Stimulated activated CD8-positive, alpha-beta memory T cell treated with anti-CD3 and anti-CD28 coated beads, Interleukin-12 subunit alpha, Interleukin-12 subunit beta, amount 100 ng/mL, for 4 hours (primary cell): ENCODE data around the gene LPCAT3.
"Not testable (repeated sequence)": the region's sequence is repeated elsewhere in the genome, so short reads cannot be mapped to it uniquely, and the experiment has no call there.

Source experiments
- DNase-seq: peaks from one replicate; pipeline ENCODE4 v3.0.0-alpha.2; 2020; ENCODE audit warnings: low read depth

LPCAT3 gene

DNA sequence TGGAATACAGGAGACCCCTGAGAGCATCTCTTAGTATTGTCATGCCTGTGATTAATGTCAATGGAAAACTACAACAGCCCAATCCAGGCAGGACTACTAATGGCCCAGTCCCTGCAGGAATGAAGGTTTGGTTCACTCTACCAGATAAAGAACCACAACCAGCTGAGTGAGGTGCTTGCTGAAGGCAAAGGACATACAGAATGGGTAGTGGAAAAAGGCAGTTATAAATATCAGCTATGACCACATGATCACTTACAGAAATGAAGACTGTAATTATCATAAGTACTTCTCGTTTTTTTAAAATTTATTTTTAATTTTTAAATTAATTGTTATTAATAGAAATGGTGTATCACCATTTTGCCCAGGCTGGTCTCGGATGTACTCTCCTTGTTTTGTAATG lies 17.2 kb upstream of the LPCAT3 start:
- DNase-seq, result no peak

- no peak for DNase-seq
Measured at GRCh38 chr12:7034464-7034863, 16.2 kb upstream of the LPCAT3 start.

- DNase-seq, result no peak
Measured at GRCh38 chr12:7032990-7033389, 14.7 kb upstream of the LPCAT3 start.

GRCh38 chr12:7031306-7031705 lies 13.0 kb upstream of the LPCAT3 start:
- no peak for DNase-seq

- no peak for DNase-seq
Measured at GRCh38 chr12:7026854-7027253, 8.6 kb upstream of the LPCAT3 start.

GRCh38 chr12:7023114-7023513 lies 4.8 kb upstream of the LPCAT3 start:
- DNase-seq, result no peak

DNA sequence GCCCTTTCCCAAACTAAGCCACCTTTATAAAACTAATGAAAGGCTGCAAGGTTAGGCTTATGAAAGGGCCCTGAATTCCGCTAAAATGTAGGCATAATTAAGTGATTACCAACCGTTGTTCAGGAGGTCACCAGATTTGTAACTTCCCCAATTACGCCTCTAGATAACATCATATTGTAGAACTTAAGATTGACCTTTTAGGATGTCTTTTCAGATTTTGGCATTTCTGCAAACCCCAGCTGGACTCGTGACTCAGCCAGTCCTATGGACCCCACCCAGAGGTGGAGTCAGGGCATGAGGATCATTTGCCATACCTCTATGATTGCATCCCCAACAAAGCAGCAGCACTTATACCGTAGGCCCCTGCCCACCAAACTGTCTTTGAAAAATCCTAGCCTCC lies 3.7 kb upstream of the LPCAT3 start:
- no peak for DNase-seq

DNA sequence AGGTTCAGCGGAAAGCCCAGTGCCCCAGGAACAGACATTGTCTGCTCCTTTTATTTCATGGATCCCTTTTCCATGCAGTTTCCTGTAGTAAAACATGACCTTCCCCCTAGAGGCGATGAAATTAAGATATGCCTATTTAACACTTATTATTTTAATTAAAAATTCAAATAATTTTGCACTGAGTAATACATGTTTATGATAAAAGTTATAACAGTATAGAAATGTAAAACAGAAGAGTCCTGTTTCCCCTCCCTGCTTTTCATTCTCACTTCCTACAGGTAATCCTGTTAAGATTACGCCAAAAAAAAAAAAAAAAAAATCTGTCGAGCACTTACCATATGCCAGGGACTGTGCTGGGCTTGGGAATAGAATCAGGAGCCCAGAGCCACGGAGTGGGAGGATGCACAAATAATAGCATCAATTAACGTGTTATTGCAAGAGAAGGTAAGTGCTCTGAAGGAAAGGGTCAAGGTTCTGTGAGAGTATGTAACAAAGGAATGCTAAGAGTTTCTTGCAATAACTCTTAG lies 830 bp upstream of the LPCAT3 start:
- DNase-seq, result no peak

GRCh38 chr12:7017870-7018349 lies 366 bp downstream of the LPCAT3 start:
- no peak for DNase-seq

DNA sequence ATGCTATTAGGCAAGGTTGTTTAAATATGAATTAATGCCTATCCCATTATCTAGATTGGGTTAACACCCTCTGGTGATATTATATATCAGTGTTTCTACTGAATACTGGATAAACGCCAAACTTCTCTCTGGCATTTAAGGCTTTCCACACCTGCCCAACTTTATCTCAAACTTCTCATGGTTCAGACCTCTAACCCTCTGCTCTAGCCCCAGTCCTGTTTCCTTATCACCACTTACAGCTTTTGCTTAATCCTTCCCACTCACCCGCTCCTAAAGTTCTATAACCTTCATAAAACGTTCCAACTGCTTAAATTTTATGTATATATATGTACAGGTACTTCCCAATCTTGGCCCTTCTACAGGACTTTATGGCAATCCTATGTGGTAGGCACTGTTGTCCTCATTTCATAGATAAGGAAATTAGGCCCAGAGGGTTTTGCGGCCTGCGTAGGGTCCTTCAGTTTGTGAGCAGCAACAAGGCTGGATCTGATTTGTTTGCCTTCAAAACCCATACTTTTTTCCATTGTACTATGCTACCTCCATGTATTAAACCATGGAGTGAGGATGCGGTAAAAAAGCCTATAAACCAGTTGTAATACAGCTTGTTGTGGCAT lies 1.2 kb downstream of the LPCAT3 start:
- no peak for DNase-seq

DNA sequence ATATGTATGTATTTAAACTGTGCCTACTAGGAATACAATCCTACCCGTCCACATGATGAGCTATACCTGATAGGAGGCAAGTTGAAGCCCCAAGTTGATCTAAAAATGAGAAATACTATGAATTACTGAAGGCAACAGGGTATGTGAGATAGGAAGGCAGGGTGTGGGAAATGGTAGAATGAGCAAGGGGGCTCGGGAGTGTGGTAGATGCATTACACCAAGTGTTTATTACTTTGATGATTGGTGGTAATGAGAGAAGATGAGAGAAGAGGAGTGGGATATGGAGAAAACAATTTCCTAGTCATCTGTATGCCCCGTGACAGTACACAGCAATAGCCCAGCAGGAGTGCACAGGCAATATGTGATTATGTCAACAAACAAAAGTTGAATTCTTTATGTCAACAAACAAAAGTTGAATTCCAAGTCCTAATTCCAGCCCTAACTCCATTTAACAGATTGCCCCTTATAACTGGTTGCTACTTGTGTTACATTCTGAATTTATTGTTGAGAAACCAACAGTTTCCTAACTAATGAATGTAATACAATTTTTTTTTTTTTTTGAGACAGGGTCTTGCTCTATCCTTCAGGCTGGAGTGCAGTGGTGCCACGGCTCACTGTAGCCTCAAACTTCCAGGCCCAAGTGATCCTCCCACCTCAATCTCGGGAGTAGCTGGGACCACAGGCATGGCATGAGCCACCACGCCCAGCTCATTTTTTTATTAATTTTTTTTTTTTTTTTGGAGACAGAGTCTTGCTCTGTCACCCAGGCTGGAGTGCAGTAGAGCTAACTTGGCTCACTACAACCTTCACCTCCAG lies 2.5 kb downstream of the LPCAT3 start:
- DNase-seq, result no peak

DNA sequence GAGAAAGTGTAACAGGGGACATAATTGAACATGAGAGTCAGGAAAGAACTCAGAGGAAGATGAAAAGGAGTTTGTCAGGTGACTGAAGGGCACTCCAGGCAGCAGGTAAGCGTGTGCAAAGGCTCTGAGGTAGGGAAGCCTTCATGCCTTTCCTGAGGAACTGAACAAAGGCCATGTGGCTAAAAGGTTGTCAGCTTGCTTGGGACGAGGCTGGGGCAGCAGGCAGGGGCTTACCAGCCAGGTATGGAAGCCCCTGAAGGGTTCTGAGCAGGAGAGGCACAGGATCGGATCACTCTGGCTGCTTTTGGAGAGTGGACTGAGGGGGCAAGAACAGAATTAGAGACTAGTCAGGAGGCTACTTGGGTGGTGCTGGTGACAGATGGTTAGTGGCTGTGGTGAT lies 5.2 kb downstream of the LPCAT3 start:
- no peak for DNase-seq

- no peak for DNase-seq
Measured at GRCh38 chr12:7012024-7012607, 6.2 kb downstream of the LPCAT3 start.

GRCh38 chr12:7011398-7011797 lies 6.9 kb downstream of the LPCAT3 start:
- not testable (repeated sequence) for DNase-seq

DNA sequence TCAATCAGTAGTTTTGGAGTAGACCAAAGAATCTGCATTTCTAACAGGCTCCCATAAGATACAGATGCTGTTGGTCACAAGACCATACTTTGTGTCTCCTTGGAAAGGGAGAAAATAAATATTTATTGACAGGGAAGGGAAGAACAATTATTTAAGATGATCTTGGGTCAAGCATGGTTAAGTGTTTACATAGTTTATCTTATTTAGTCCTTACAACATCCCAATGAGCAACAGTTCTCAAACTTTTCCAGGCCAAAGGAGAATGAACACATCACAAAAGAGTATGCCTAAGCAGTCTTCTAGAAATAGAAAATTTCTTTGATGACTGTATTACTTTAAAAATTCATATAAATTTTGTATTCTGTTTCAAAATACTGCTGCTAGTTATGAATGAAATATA lies 8.8 kb downstream of the LPCAT3 start:
- DNase-seq, result no peak

DNA sequence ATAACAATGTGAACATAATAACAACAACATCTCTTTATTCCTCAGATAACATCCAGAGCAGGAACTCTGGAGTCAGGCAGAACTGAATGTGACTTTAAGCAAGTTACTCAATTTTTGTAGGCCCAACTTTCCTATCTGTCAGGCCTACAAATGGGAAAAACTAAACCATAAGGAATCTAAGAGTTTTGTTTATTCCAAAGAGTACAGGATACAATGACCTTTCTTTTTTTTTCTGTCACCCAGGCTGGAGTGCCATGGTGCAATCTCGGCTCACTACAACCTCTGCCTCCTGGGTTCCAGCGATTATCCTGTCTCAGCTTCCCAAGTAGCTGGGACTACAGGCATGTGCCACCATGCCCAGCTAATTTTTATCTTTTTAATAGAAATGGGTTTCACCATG lies 9.4 kb downstream of the LPCAT3 start:
- DNase-seq, result no peak

GRCh38 chr12:7006639-7007038 lies 11.6 kb downstream of the LPCAT3 start:
- no peak for DNase-seq

- DNase-seq, result no peak
Measured at GRCh38 chr12:7005311-7005710, 13.0 kb downstream of the LPCAT3 start.

DNA sequence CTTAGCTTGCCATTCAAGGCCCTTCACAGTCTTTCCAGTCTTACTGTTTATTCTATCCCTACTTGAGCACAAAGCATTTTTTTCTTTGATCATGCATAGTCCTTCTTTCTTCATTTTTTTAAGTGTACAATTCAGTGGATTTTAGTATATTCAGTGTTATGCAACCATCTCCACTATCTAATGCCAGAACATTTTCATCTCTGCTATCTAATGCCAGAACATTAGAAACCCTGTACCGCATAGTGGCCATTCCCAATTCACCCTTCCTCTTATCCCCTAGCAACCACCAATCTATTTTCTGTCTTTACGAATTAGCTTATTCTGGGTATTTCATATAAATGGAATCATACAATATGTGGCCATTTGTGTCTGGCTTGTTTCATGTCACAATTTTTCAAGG lies 13.4 kb downstream of the LPCAT3 start:
- DNase-seq, result no peak

DNA sequence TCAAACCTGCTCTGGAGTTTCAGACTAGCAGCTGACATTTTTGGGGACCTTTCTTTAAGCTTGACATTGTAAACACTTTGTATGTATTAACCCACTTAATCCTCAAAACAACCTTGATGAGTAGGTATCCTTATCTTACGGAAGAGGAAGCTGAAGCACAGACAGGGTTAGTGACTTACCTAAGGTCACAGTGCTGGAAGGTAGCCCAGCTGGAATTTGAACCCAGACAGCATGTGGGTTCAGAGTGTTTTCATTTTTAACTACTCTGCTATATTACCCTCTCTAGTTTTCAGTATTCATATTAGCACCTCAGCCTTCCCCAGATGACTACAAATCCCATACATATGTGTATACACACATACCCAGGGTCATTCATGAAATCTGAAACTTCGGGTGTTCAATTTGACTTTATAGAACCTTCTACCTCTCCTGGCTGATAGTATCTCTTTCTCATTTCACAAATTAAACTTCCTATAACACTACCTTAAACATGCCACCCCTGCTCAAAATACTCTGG lies 13.9 kb downstream of the LPCAT3 start:
- DNase-seq, result no peak

DNA sequence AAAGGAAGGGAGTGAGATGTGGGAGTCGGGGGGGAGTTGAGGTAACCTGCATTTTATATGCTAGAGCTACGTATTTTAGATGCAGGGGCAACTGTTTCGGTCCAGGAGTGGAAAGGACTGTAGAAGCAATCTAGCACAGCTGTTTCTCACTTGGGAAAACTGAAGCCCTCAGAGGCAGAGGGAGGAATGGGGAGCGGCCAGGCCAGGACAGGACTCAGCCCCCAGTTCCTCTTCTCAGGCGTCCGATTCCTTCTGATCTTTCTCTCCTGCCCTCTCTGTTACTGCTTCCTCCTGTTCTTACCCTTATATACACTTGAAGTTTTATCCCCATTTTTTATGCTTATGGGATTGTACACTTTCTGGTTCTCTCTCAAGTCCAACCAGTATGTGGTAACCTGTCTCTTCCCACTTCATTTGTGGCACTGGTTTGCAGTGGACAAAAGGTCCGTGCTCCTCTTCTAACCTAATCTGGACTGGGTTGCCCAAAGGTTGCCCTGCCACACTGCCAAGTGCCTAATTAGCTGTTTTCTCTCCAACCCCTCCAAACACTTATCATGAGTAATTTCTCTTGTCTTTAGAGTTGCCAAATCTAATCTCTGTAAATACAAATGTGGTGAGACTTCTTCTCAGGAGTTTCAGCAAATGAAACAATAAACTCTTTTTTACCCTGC lies 16.2 kb downstream of the LPCAT3 start:
- no peak for DNase-seq

GRCh38 chr12:6998715-6999451 lies 19.4 kb downstream of the LPCAT3 start:
- no peak for DNase-seq
